ENCODE results near the gene GEMIN5.

Gene GEMIN5

GRCh38 chr5:154968953-154969352, 30.9 kb upstream of the GEMIN5 start:
- peaks cover 9% of the 10 kb centered on the region for H3K4me1 ChIP-seq (ENCODE audit: control insufficient read depth, low read length)
- no peak overlapping the region for H3K4me3 ChIP-seq (ENCODE audit: low read length)
- no peaks in the 10 kb centered on the region for H3K9me2 ChIP-seq (replicated peaks; ENCODE audit: control insufficient read depth, low read length)
- TF ChIP-seq, protein P1, sequence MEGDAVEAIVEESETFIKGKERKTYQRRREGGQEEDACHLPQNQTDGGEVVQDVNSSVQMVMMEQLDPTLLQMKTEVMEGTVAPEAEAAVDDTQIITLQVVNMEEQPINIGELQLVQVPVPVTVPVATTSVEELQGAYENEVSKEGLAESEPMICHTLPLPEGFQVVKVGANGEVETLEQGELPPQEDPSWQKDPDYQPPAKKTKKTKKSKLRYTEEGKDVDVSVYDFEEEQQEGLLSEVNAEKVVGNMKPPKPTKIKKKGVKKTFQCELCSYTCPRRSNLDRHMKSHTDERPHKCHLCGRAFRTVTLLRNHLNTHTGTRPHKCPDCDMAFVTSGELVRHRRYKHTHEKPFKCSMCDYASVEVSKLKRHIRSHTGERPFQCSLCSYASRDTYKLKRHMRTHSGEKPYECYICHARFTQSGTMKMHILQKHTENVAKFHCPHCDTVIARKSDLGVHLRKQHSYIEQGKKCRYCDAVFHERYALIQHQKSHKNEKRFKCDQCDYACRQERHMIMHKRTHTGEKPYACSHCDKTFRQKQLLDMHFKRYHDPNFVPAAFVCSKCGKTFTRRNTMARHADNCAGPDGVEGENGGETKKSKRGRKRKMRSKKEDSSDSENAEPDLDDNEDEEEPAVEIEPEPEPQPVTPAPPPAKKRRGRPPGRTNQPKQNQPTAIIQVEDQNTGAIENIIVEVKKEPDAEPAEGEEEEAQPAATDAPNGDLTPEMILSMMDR (IDR thresholded peaks at IDR 0.05; ENCODE audit: low read depth, low read length, poor library complexity, severe bottlenecking), result no peak
- TF ChIP-seq EZH2phosphoT487 (IDR thresholded peaks at IDR 0.05; ENCODE audit: borderline replicate concordance, low read length), result no peak
- H3F3A ChIP-seq (ENCODE audit: control insufficient read depth, insufficient read depth), result no peaks in the 10 kb centered on the region; the same call in 1 of the 2 replicates
- no peak overlapping the region for H3K4me2 ChIP-seq (ENCODE audit: low read length)
- H4K20me1 ChIP-seq (ENCODE audit: control insufficient read depth, insufficient read depth, low read depth, low read length), result no peaks in the 10 kb centered on the region
- H3K36me3 ChIP-seq (ENCODE audit: control insufficient read depth, low read length), result peaks cover 33% of the 10 kb centered on the region
- no peaks in the 10 kb centered on the region for H3K27me3 ChIP-seq (ENCODE audit: control insufficient read depth, low read length)
- no peak overlapping the region for H3K27ac ChIP-seq (ENCODE audit: low read depth, low read length)
- no peaks in the 10 kb centered on the region for H3K9me3 ChIP-seq (ENCODE audit: control insufficient read depth, insufficient read depth, low read length)
- no peaks in the 10 kb centered on the region for H3K79me2 ChIP-seq (ENCODE audit: control insufficient read depth, low read length)

GRCh38 chr5:154967421-154968024, 29.5 kb upstream of the GEMIN5 start:
- TF ChIP-seq EZH2phosphoT487 (IDR thresholded peaks at IDR 0.05; ENCODE audit: borderline replicate concordance, low read length), result no peak
- TF ChIP-seq, protein P1 (IDR thresholded peaks at IDR 0.05; ENCODE audit: low read depth, low read length, poor library complexity, severe bottlenecking), result peak; percentile 71
- H3K4me2 ChIP-seq (ENCODE audit: low read length), result no peak overlapping the region
- no peaks in the 10 kb centered on the region for H4K20me1 ChIP-seq (ENCODE audit: control insufficient read depth, insufficient read depth, low read depth, low read length)
- peaks cover 9% of the 10 kb centered on the region for H3K4me1 ChIP-seq (ENCODE audit: control insufficient read depth, low read length)
- H3K27me3 ChIP-seq (ENCODE audit: control insufficient read depth, low read length), result no peaks in the 10 kb centered on the region
- peaks cover 40% of the 10 kb centered on the region for H3K36me3 ChIP-seq (ENCODE audit: control insufficient read depth, low read length)
- H3K27ac ChIP-seq (ENCODE audit: low read depth, low read length), result no peak overlapping the region
- H3K9me2 ChIP-seq (replicated peaks; ENCODE audit: control insufficient read depth, low read length), result no peaks in the 10 kb centered on the region
- no peaks in the 10 kb centered on the region for H3K9me3 ChIP-seq (ENCODE audit: control insufficient read depth, insufficient read depth, low read length)
- H3K4me3 ChIP-seq (ENCODE audit: low read length), result no peak overlapping the region
- no peaks in the 10 kb centered on the region for H3K79me2 ChIP-seq (ENCODE audit: control insufficient read depth, low read length)
- H3F3A ChIP-seq (ENCODE audit: control insufficient read depth, insufficient read depth), result no peaks in the 10 kb centered on the region; the same call in 1 of the 2 replicates

GRCh38 chr5:154966874-154967273, 28.9 kb upstream of the GEMIN5 start:
- TF ChIP-seq EZH2phosphoT487 (IDR thresholded peaks at IDR 0.05; ENCODE audit: borderline replicate concordance, low read length), result no peak
- TF ChIP-seq, protein P1 (IDR thresholded peaks at IDR 0.05; ENCODE audit: low read depth, low read length, poor library complexity, severe bottlenecking), result no peak
- no peaks in the 10 kb centered on the region for H3K9me3 ChIP-seq (ENCODE audit: control insufficient read depth, insufficient read depth, low read length)
- H3K27me3 ChIP-seq (ENCODE audit: control insufficient read depth, low read length), result no peaks in the 10 kb centered on the region
- no peaks in the 10 kb centered on the region; the same call in 1 of the 2 replicates for H3F3A ChIP-seq (ENCODE audit: control insufficient read depth, insufficient read depth)
- no peak overlapping the region for H3K4me3 ChIP-seq (ENCODE audit: low read length)
- H3K27ac ChIP-seq (ENCODE audit: low read depth, low read length), result no peak overlapping the region
- no peaks in the 10 kb centered on the region for H4K20me1 ChIP-seq (ENCODE audit: control insufficient read depth, insufficient read depth, low read depth, low read length)
- no peaks in the 10 kb centered on the region for H3K9me2 ChIP-seq (replicated peaks; ENCODE audit: control insufficient read depth, low read length)
- peaks cover 44% of the 10 kb centered on the region for H3K36me3 ChIP-seq (ENCODE audit: control insufficient read depth, low read length)
- no peak overlapping the region for H3K4me2 ChIP-seq (ENCODE audit: low read length)
- H3K79me2 ChIP-seq (ENCODE audit: control insufficient read depth, low read length), result no peaks in the 10 kb centered on the region
- peaks cover 9% of the 10 kb centered on the region for H3K4me1 ChIP-seq (ENCODE audit: control insufficient read depth, low read length)
